ENCODE data around the gene PTPRM.

PTPRM gene

GRCh38 chr18:8330575-8330974, 763.5 kb downstream of the PTPRM start:
- DNase-seq (ENCODE audit: low read depth), result no peak

- no peak for DNase-seq (ENCODE audit: low read depth)
Measured at GRCh38 chr18:8332286-8332685, 765.2 kb downstream of the PTPRM start.

- DNase-seq (ENCODE audit: low read depth), result no peak
Measured at GRCh38 chr18:8333961-8334360, 766.8 kb downstream of the PTPRM start.

GRCh38 chr18:8337211-8337610, 770.1 kb downstream of the PTPRM start:
- no peak for DNase-seq (ENCODE audit: low read depth)

GRCh38 chr18:8339210-8339609, 772.1 kb downstream of the PTPRM start:
- no peak for DNase-seq (ENCODE audit: low read depth)

GRCh38 chr18:8339952-8340351, 772.8 kb downstream of the PTPRM start:
- no peak for DNase-seq (ENCODE audit: low read depth)

- no peak for DNase-seq (ENCODE audit: low read depth)
Measured at GRCh38 chr18:8341481-8342230, 774.5 kb downstream of the PTPRM start.

- no peak for DNase-seq (ENCODE audit: low read depth)
Measured at GRCh38 chr18:8348051-8348720, 781.1 kb downstream of the PTPRM start.

GRCh38 chr18:8349608-8350323, 782.6 kb downstream of the PTPRM start:
- DNase-seq (ENCODE audit: low read depth), result no peak

- no peak for DNase-seq (ENCODE audit: low read depth)
Measured at GRCh38 chr18:8350628-8351027, 783.5 kb downstream of the PTPRM start.

GRCh38 chr18:8351161-8351560, 784.0 kb downstream of the PTPRM start:
- DNase-seq (ENCODE audit: low read depth), result no peak

- no peak for DNase-seq (ENCODE audit: low read depth)
Measured at GRCh38 chr18:8354304-8354703, 787.2 kb downstream of the PTPRM start.

- DNase-seq (ENCODE audit: low read depth), result no peak
Measured at GRCh38 chr18:8356001-8356400, 788.9 kb downstream of the PTPRM start.

- DNase-seq (ENCODE audit: low read depth), result no peak
Measured at GRCh38 chr18:8357320-8357719, 790.2 kb downstream of the PTPRM start.

GRCh38 chr18:8358033-8358765, 791.1 kb downstream of the PTPRM start:
- DNase-seq (ENCODE audit: low read depth), result no peak

- no peak for DNase-seq (ENCODE audit: low read depth)
Measured at GRCh38 chr18:8359076-8359475, 792.0 kb downstream of the PTPRM start.

- DNase-seq (ENCODE audit: low read depth), result no peak
Measured at GRCh38 chr18:8359481-8359880, 792.4 kb downstream of the PTPRM start.

- DNase-seq (ENCODE audit: low read depth), result no peak
Measured at GRCh38 chr18:8361941-8362471, 794.9 kb downstream of the PTPRM start.

GRCh38 chr18:8362863-8363262, 795.7 kb downstream of the PTPRM start:
- no peak for DNase-seq (ENCODE audit: low read depth)

GRCh38 chr18:8364385-8364784, 797.3 kb downstream of the PTPRM start:
- DNase-seq (ENCODE audit: low read depth), result no peak

- no peak for DNase-seq (ENCODE audit: low read depth)
Measured at GRCh38 chr18:8365006-8365405, 797.9 kb downstream of the PTPRM start.

- no peak for DNase-seq (ENCODE audit: low read depth)
Measured at GRCh38 chr18:8365528-8365927, 798.4 kb downstream of the PTPRM start.

All from activated T-helper 9 cell treated with anti-CD3 and anti-CD28 coated beads, Interleukin-2, amount 50 U/mL, for 16 hours (primary cell).